WTC11 (cell line): ENCODE results near the gene TAF1B. TPM values are rescaled to one million over a fixed set of nuclear protein-coding genes. Genes with fewer than 3 reads are reported as not detected.

Experiments used
- ATAC-seq: fragments of 200-7000 bp; cut with Tn5 transposase; 2 replicates; pipeline ENCODE4 v1.10.0; 2021; ENCODE audit warnings: mild to moderate bottlenecking, moderate library complexity
- CTCF ChIA-PET: fragments of 300-600 bp; sonication (Branson Sonifier 250); formaldehyde crosslinking; loops from one replicate; lab custom pipeline; 2021; ENCODE audit warnings: antibody characterized with exemption; lab: Charles Lee
- POLR2A ChIA-PET: fragments of 350-600 bp; sonication (Branson Sonifier 250); formaldehyde crosslinking; loops from one replicate; lab custom pipeline; 2021; ENCODE audit warnings: antibody characterized with exemption; lab: Charles Lee
- DNase-seq: peaks from one replicate; pipeline ENCODE4 v3.0.0; 2021; ENCODE audit warnings: low spot score
- H3K27ac Mint-ChIP-seq: 2 replicates; pipeline ENCODE4 v1.8.0; 2021; ENCODE audit warnings: mixed read lengths
- H3K27me3 Mint-ChIP-seq: 2 replicates; pipeline ENCODE4 v1.8.0; 2021; ENCODE audit warnings: low read depth, mild to moderate bottlenecking, moderate library complexity, mixed read lengths
- H3K36me3 Mint-ChIP-seq: 2 replicates; pipeline ENCODE4 v1.8.0; 2021; ENCODE audit warnings: mixed read lengths
- H3K4me1 Mint-ChIP-seq: 2 replicates; pipeline ENCODE4 v1.8.0; 2022; ENCODE audit warnings: mixed read lengths
- H3K4me3 Mint-ChIP-seq: 2 replicates; pipeline ENCODE4 v1.8.0; 2021; ENCODE audit warnings: mild to moderate bottlenecking, moderate library complexity, mixed read lengths
- H3K9me3 Mint-ChIP-seq: 2 replicates; pipeline ENCODE4 v1.8.0; 2021; ENCODE audit warnings: mixed read lengths
- ATF1 ChIP-seq: sonication (generic); formaldehyde crosslinking; IDR thresholded peaks from 2 replicates; pipeline ENCODE4 v1.8.1; 2023; ENCODE audit warnings: mild to moderate bottlenecking, moderate library complexity, missing genetic modification reagents
- CBFB ChIP-seq: sonication (generic); formaldehyde crosslinking; IDR thresholded peaks from 2 replicates; pipeline ENCODE4 v1.8.1; 2022; ENCODE audit warnings: mild to moderate bottlenecking, low read depth, missing genetic modification reagents
- ESRRA ChIP-seq: sonication (generic); formaldehyde crosslinking; IDR thresholded peaks from 2 replicates; pipeline ENCODE4 v1.8.1; 2022; ENCODE audit warnings: mild to moderate bottlenecking, missing genetic modification reagents, borderline replicate concordance
- ETV6 ChIP-seq: sonication (generic); formaldehyde crosslinking; IDR thresholded peaks from 2 replicates; pipeline ENCODE4 v1.8.1; 2022; ENCODE audit warnings: mild to moderate bottlenecking, missing genetic modification reagents
- FOXJ3 ChIP-seq: sonication (generic); formaldehyde crosslinking; IDR thresholded peaks from 2 replicates; pipeline ENCODE4 v1.9.0; 2021; ENCODE audit warnings: missing genetic modification reagents, mild to moderate bottlenecking, borderline replicate concordance
- GTF2I ChIP-seq: fragments of 250-450 bp; sonication (Bioruptor Pico); conservative IDR thresholded peaks from 2 replicates; pipeline ENCODE4 v1.4.0; 2021; ENCODE audit warnings: mild to moderate bottlenecking
- KAT7 ChIP-seq: sonication (generic); formaldehyde crosslinking; IDR thresholded peaks from 2 replicates; pipeline ENCODE4 v1.8.1; 2023; ENCODE audit warnings: missing genetic modification reagents, mild to moderate bottlenecking, borderline replicate concordance
- MXD4 ChIP-seq: fragments of 250-450 bp; sonication (Bioruptor Pico); IDR thresholded peaks from 2 replicates; pipeline ENCODE4 v1.8.0; 2021; ENCODE audit warnings: mild to moderate bottlenecking, moderate library complexity, borderline replicate concordance
- NFE2L1 ChIP-seq: sonication (generic); formaldehyde crosslinking; IDR thresholded peaks from 2 replicates; pipeline ENCODE4 v1.8.1; 2023; ENCODE audit warnings: missing genetic modification reagents
- NFYB ChIP-seq: sonication (generic); formaldehyde crosslinking; conservative IDR thresholded peaks from 2 replicates; pipeline ENCODE4 v1.8.0; 2022; ENCODE audit warnings: low read depth, missing genetic modification reagents
- NR1H2 ChIP-seq: sonication (generic); formaldehyde crosslinking; IDR thresholded peaks from 2 replicates; pipeline ENCODE4 v1.9.0; 2021; ENCODE audit warnings: mild to moderate bottlenecking, moderate library complexity, missing genetic modification reagents
- SP1 ChIP-seq: sonication (generic); formaldehyde crosslinking; conservative IDR thresholded peaks from 2 replicates; pipeline ENCODE4 v1.8.1; 2022; ENCODE audit warnings: missing genetic modification reagents
- TEAD1 ChIP-seq: sonication (generic); formaldehyde crosslinking; IDR thresholded peaks from 2 replicates; pipeline ENCODE4 v1.8.0; 2022; ENCODE audit warnings: mild to moderate bottlenecking, missing genetic modification reagents
- ZNF138 ChIP-seq: sonication (generic); formaldehyde crosslinking; conservative IDR thresholded peaks from 2 replicates; pipeline ENCODE4 v1.8.1; 2022; ENCODE audit warnings: mild to moderate bottlenecking, moderate library complexity, missing genetic modification reagents
- ZNF232 ChIP-seq: sonication (generic); formaldehyde crosslinking; IDR thresholded peaks from 2 replicates; pipeline ENCODE4 v1.8.0; 2022; ENCODE audit warnings: mild to moderate bottlenecking, missing genetic modification reagents
- ZNF263 ChIP-seq: sonication (generic); formaldehyde crosslinking; IDR thresholded peaks from 2 replicates; pipeline ENCODE4 v1.8.1; 2022; ENCODE audit warnings: low read depth, mild to moderate bottlenecking, moderate library complexity, missing genetic modification reagents
- ZNF396 ChIP-seq: fragments of 250-450 bp; sonication (Bioruptor Pico); IDR thresholded peaks from 2 replicates; pipeline ENCODE4 v1.8.0; 2021; ENCODE audit warnings: mild to moderate bottlenecking, moderate library complexity, borderline replicate concordance
- ZNF423 ChIP-seq: fragments of 250-450 bp; sonication (Bioruptor Pico); IDR thresholded peaks from 2 replicates; pipeline ENCODE4 v2.1.2; 2022; ENCODE audit warnings: mild to moderate bottlenecking, moderate library complexity
- ZNF671 ChIP-seq: fragments of 250-450 bp; sonication (Bioruptor Pico); IDR thresholded peaks from 2 replicates; pipeline ENCODE4 v1.8.0; 2021; ENCODE audit warnings: mild to moderate bottlenecking
- total RNA-seq: library from RNA; stranded (reverse); gene quantifications from 3 replicates; pipeline ENCODE4 v1.2.3, GENCODE V29; 2021
- TF ChIP-seq, protein P1 (sequence below): sonication (generic); formaldehyde crosslinking; IDR thresholded peaks from 2 replicates; pipeline ENCODE4 v1.8.1; 2023; ENCODE audit warnings: mild to moderate bottlenecking, missing genetic modification reagents, moderate library complexity
- TF ChIP-seq, protein P2 (sequence below): sonication (generic); formaldehyde crosslinking; IDR thresholded peaks from 2 replicates; pipeline ENCODE4 v1.8.0; 2022; ENCODE audit warnings: mild to moderate bottlenecking, missing genetic modification reagents
- TF ChIP-seq, protein P3 (sequence below): fragments of 250-450 bp; sonication (Bioruptor Pico); IDR thresholded peaks from 2 replicates; pipeline ENCODE4 v1.9.0; 2021; ENCODE audit warnings: mild to moderate bottlenecking
- TF ChIP-seq, protein P4 (sequence below): sonication (generic); formaldehyde crosslinking; IDR thresholded peaks from 2 replicates; pipeline ENCODE4 v1.8.1; 2022; ENCODE audit warnings: missing genetic modification reagents, borderline replicate concordance
- TF ChIP-seq, protein P5 (sequence below): fragments of 250-450 bp; sonication (Bioruptor Pico); IDR thresholded peaks from 2 replicates; pipeline ENCODE4 v1.9.0; 2021; ENCODE audit warnings: moderate library complexity, mild to moderate bottlenecking, inconsistent platforms, borderline replicate concordance
- TF ChIP-seq, protein P6 (sequence below): fragments of 250-450 bp; sonication (Bioruptor Pico); IDR thresholded peaks from 2 replicates; pipeline ENCODE4 v1.9.0; 2021; ENCODE audit warnings: mild to moderate bottlenecking
- TF ChIP-seq, protein P7 (sequence below): fragments of 250-450 bp; sonication (Bioruptor Pico); IDR thresholded peaks from 2 replicates; pipeline ENCODE4 v1.8.0; 2021; ENCODE audit warnings: mild to moderate bottlenecking
- TF ChIP-seq, protein P8 (sequence below): fragments of 200-600 bp; IDR thresholded peaks from 2 replicates; pipeline ENCODE4 v1.8.0; 2022; ENCODE audit warnings: antibody characterized with exemption

The TAF1B gene
- total RNA-seq, 1 experiment from 2014 or later, result 28.8 TPM

DNA sequence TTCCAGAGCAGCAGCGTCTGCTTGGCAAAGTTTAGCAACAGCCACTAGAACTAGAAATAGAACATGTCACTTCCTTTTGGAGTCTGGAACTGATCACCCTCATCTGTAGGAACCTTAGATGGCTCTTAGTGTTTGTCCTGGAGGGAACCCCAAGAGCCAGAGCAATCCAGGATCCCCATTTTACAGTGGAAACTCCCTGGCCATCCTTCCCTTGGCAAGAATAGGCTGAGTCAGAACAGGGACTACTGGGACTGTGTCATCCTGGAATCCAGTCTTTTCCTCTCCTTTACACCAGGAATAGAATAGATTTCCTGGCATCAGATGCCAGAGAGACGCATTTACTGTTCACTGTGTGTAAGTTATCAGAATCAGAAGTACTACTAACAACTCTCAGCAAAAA, 75.0 kb downstream of the TAF1B start:
- ChIA-PET CTCF (no interaction called here), POLR2A (no interaction called here)
- TF ChIP-seq ETV6 (no peak), ZNF396 (CRISPR knock-in tag) (no peak), CBFB (CRISPR knock-in tag) (no peak), ZNF263 (CRISPR knock-in tag) (no peak), NFE2L1 (CRISPR knock-in tag) (no peak), ZNF232 (CRISPR knock-in tag) (no peak), SP1 (CRISPR knock-in tag) (no peak), FOXJ3 (CRISPR knock-in tag) (no peak), ZNF138 (CRISPR knock-in tag) (no peak)
- TF ChIP-seq, protein P1, sequence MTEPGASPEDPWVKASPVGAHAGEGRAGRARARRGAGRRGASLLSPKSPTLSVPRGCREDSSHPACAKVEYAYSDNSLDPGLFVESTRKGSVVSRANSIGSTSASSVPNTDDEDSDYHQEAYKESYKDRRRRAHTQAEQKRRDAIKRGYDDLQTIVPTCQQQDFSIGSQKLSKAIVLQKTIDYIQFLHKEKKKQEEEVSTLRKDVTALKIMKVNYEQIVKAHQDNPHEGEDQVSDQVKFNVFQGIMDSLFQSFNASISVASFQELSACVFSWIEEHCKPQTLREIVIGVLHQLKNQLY (CRISPR knock-in tag), result no peak
- TF ChIP-seq, protein P2, sequence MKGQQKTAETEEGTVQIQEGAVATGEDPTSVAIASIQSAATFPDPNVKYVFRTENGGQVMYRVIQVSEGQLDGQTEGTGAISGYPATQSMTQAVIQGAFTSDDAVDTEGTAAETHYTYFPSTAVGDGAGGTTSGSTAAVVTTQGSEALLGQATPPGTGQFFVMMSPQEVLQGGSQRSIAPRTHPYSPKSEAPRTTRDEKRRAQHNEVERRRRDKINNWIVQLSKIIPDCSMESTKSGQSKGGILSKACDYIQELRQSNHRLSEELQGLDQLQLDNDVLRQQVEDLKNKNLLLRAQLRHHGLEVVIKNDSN (CRISPR knock-in tag), result no peak
- TF ChIP-seq, protein P3, sequence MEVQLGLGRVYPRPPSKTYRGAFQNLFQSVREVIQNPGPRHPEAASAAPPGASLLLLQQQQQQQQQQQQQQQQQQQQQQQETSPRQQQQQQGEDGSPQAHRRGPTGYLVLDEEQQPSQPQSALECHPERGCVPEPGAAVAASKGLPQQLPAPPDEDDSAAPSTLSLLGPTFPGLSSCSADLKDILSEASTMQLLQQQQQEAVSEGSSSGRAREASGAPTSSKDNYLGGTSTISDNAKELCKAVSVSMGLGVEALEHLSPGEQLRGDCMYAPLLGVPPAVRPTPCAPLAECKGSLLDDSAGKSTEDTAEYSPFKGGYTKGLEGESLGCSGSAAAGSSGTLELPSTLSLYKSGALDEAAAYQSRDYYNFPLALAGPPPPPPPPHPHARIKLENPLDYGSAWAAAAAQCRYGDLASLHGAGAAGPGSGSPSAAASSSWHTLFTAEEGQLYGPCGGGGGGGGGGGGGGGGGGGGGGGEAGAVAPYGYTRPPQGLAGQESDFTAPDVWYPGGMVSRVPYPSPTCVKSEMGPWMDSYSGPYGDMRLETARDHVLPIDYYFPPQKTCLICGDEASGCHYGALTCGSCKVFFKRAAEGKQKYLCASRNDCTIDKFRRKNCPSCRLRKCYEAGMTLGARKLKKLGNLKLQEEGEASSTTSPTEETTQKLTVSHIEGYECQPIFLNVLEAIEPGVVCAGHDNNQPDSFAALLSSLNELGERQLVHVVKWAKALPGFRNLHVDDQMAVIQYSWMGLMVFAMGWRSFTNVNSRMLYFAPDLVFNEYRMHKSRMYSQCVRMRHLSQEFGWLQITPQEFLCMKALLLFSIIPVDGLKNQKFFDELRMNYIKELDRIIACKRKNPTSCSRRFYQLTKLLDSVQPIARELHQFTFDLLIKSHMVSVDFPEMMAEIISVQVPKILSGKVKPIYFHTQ, result no peak
- TF ChIP-seq, protein P4, sequence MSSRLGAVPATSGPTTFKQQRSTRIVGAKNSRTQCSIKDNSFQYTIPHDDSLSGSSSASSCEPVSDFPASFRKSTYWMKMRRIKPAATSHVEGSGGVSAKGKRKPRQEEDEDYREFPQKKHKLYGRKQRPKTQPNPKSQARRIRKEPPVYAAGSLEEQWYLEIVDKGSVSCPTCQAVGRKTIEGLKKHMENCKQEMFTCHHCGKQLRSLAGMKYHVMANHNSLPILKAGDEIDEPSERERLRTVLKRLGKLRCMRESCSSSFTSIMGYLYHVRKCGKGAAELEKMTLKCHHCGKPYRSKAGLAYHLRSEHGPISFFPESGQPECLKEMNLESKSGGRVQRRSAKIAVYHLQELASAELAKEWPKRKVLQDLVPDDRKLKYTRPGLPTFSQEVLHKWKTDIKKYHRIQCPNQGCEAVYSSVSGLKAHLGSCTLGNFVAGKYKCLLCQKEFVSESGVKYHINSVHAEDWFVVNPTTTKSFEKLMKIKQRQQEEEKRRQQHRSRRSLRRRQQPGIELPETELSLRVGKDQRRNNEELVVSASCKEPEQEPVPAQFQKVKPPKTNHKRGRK (CRISPR knock-in tag), result no peak
- TF ChIP-seq, protein P5, sequence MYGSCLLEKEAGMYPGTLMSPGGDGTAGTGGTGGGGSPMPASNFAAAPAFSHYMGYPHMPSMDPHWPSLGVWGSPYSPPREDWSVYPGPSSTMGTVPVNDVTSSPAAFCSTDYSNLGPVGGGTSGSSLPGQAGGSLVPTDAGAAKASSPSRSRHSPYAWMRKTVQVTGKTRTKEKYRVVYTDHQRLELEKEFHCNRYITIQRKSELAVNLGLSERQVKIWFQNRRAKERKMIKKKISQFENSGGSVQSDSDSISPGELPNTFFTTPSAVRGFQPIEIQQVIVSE (CRISPR knock-in tag), result no peak
- ATAC-seq (no peak), DNase-seq (no peak)
- Mint-ChIP-seq H3K27ac (no peak overlapping the region), H3K9me3 (no peaks in the 10 kb centered on the region), H3K36me3 (peaks cover 17% of the 10 kb centered on the region), H3K4me1 (no peaks in the 10 kb centered on the region), H3K27me3 (no peaks in the 10 kb centered on the region), H3K4me3 (no peak overlapping the region)

DNA sequence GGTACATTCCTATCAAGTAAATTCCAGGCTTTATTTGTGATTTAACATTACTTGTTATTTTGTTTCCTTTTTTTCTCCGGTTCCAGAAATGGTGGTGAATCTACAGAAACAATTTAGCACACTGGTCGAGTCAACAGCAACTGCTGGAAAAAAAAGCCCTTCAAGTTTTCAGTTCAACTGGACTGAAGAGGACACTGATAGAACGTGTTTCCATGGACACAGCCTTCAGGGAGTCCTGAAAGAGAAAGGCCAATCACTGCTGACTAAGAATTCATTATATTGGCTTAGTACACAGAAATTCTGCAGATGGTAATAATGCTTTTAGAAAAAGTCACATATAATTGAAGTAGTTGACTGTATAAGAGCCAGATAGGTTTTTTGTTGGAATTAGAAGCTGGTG, 76.2 kb downstream of the TAF1B start:
- no peaks in the 10 kb centered on the region for H3K27me3 Mint-ChIP-seq
- ATAC-seq (no peak), DNase-seq (no peak)
- H3K4me3 Mint-ChIP-seq, result no peak overlapping the region
- ChIA-PET CTCF (no interaction called here), POLR2A (no interaction called here)
- no peaks in the 10 kb centered on the region for H3K9me3 Mint-ChIP-seq
- H3K4me1 Mint-ChIP-seq, result no peaks in the 10 kb centered on the region
- peaks cover 16% of the 10 kb centered on the region for H3K36me3 Mint-ChIP-seq
- H3K27ac Mint-ChIP-seq, result no peak overlapping the region
- TF ChIP-seq MXD4 (CRISPR knock-in tag) (no peak), GTF2I (CRISPR knock-in tag) (no peak), ESRRA (CRISPR knock-in tag) (no peak), ATF1 (CRISPR knock-in tag) (no peak), TEAD1 (CRISPR knock-in tag) (no peak), KAT7 (no peak), ZNF423 (CRISPR knock-in tag) (no peak), NR1H2 (no peak), SP1 (CRISPR knock-in tag) (no peak), NFYB (CRISPR knock-in tag) (no peak), ZNF671 (no peak)
- TF ChIP-seq, protein P6, sequence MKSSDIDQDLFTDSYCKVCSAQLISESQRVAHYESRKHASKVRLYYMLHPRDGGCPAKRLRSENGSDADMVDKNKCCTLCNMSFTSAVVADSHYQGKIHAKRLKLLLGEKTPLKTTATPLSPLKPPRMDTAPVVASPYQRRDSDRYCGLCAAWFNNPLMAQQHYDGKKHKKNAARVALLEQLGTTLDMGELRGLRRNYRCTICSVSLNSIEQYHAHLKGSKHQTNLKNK (CRISPR knock-in tag), result no peak
- TF ChIP-seq, protein P7, sequence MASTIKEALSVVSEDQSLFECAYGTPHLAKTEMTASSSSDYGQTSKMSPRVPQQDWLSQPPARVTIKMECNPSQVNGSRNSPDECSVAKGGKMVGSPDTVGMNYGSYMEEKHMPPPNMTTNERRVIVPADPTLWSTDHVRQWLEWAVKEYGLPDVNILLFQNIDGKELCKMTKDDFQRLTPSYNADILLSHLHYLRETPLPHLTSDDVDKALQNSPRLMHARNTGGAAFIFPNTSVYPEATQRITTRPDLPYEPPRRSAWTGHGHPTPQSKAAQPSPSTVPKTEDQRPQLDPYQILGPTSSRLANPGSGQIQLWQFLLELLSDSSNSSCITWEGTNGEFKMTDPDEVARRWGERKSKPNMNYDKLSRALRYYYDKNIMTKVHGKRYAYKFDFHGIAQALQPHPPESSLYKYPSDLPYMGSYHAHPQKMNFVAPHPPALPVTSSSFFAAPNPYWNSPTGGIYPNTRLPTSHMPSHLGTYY (CRISPR knock-in tag), result no peak
- TF ChIP-seq, protein P8, sequence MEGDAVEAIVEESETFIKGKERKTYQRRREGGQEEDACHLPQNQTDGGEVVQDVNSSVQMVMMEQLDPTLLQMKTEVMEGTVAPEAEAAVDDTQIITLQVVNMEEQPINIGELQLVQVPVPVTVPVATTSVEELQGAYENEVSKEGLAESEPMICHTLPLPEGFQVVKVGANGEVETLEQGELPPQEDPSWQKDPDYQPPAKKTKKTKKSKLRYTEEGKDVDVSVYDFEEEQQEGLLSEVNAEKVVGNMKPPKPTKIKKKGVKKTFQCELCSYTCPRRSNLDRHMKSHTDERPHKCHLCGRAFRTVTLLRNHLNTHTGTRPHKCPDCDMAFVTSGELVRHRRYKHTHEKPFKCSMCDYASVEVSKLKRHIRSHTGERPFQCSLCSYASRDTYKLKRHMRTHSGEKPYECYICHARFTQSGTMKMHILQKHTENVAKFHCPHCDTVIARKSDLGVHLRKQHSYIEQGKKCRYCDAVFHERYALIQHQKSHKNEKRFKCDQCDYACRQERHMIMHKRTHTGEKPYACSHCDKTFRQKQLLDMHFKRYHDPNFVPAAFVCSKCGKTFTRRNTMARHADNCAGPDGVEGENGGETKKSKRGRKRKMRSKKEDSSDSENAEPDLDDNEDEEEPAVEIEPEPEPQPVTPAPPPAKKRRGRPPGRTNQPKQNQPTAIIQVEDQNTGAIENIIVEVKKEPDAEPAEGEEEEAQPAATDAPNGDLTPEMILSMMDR, result no peak
